Testis (tissue), 3 donors: Measurements from ENCODE around the gene TNRC18. TPM values are rescaled to one million over a fixed set of nuclear protein-coding genes. Genes with fewer than 3 reads are reported as not detected.

Source experiments
- DNase-seq: peaks from one replicate; pipeline ENCODE4 v3.0.0-alpha.2; 2019
- H3K27ac ChIP-seq, 2 donors: fragments of 200-600 bp; sonication (generic); one replicate each; pipeline ENCODE4 v1.5.1; 2019
- H3K27me3 ChIP-seq: fragments of 200-600 bp; sonication (generic); one replicate; pipeline ENCODE4 v1.5.1; 2019
- H3K36me3 ChIP-seq: fragments of 200-600 bp; sonication (generic); one replicate; pipeline ENCODE4 v1.5.1; 2017; ENCODE audit warnings: low read depth; ENCODE audit errors: missing control alignments
- H3K4me1 ChIP-seq: fragments of 200-600 bp; sonication (generic); one replicate; pipeline ENCODE4 v1.5.1; 2019
- H3K4me3 ChIP-seq, 2 donors: fragments of 200-600 bp; sonication (generic); one replicate each; pipeline ENCODE4 v1.5.1; 2017 to 2019
- H3K9me3 ChIP-seq: fragments of 200-600 bp; sonication (generic); one replicate; pipeline ENCODE4 v1.5.1; 2017
- CTCF ChIP-seq, 3 experiments: fragments of 450-650 bp in 2 of 3; fragments of 200-600 bp in 1 of 3; sonication (generic) in 1 of 3; IDR thresholded peaks; one replicate each; pipeline ENCODE4 v1.5.1; 2016 to 2019; ENCODE audit warnings: antibody characterized with exemption in 3 of 3, mild to moderate bottlenecking in 2 of 3, moderate library complexity in 1 of 3
- POLR2A ChIP-seq: fragments of 450-650 bp; IDR thresholded peaks from one replicate; pipeline ENCODE4 v1.6.1; 2017; ENCODE audit warnings: antibody characterized with exemption, mild to moderate bottlenecking, moderate library complexity
- WGBS, 2 donors: methylation state at CpG; one replicate each; pipeline ENCODE4 v1.1.5; 2018; 5-methylcytosine and 5-hydroxymethylcytosine counted together
- intact Hi-C: fragments of 100-400 bp; cut with DNase I; formaldehyde crosslinking; loops from one replicate; pipeline ENCODE4 v1.15.1; 2023; ENCODE audit warnings: low total_unique reads
- polyA plus RNA-seq: library from polyadenylated mRNA; stranded (reverse); fragments of 350-450 nt; fragmentation: Illumina TruSeq; extraction: RNeasy Lipid Tissue Mini Kit (QIAGEN cat#74804); gene quantifications from one replicate; pipeline ENCODE4 v1.2.3, GENCODE V29; 2014; ENCODE audit warnings: low read depth, low replicate concordance; ENCODE audit not compliant: insufficient read depth
- total RNA-seq, 2 donors: library from RNA; depleted of rRNA; stranded (reverse); fragments of >200 nt; gene quantifications; one replicate each; pipeline ENCODE4 v1.2.3, GENCODE V29; 2016

Gene TNRC18
- total and polyA plus RNA-seq, 3 donors from 2014 or later, result 56.2 to 128 (median 117) TPM

GRCh38 chr7:5455581-5456219, 32.1 kb upstream of the TNRC18 start:
- Histone ChIP-seq H3K36me3 (no peaks in the 10 kb centered on the region), H3K27me3 (no peaks in the 10 kb centered on the region), H3K9me3 (no peaks in the 10 kb centered on the region), H3K4me1 (peaks cover 5% of the 10 kb centered on the region), H3K4me3 (no peak overlapping the region), H3K27ac (no peak overlapping the region)
- intact Hi-C loops, result no loop called here
- WGBS, 2 donors, result 86 to 92% methylated on average over 22 of the region's 22 CpGs
- TF ChIP-seq CTCF (IDR thresholded peaks at IDR 0.05), result no peak
- TF ChIP-seq POLR2A, result no peak
- DNase-seq, result no peak

GRCh38 chr7:5455175-5455574, 31.5 kb upstream of the TNRC18 start:
- Histone ChIP-seq H3K27me3 (no peaks in the 10 kb centered on the region), H3K4me1 (peaks cover 5% of the 10 kb centered on the region), H3K27ac (no peak overlapping the region), H3K9me3 (no peaks in the 10 kb centered on the region), H3K36me3 (no peaks in the 10 kb centered on the region), H3K4me3 (no peak overlapping the region)
- no peak for TF ChIP-seq POLR2A
- no peak for TF ChIP-seq CTCF (IDR thresholded peaks at IDR 0.05)
- DNase-seq, result no peak
- intact Hi-C loops, result no loop called here
- WGBS, 2 donors, result 89 to 93% methylated on average over 6 of the region's 6 CpGs

GRCh38 chr7:5454485-5454884, 30.9 kb upstream of the TNRC18 start:
- 90 to 92% methylated on average over 6 to 8 of the region's 8 CpGs for WGBS, 2 donors
- Histone ChIP-seq H3K4me1 (peaks cover 5% of the 10 kb centered on the region), H3K4me3 (no peak overlapping the region), H3K27me3 (no peaks in the 10 kb centered on the region), H3K36me3 (no peaks in the 10 kb centered on the region), H3K9me3 (no peaks in the 10 kb centered on the region), H3K27ac (no peak overlapping the region)
- DNase-seq, result no peak
- intact Hi-C loops, result no loop called here
- no peak for TF ChIP-seq CTCF (IDR thresholded peaks at IDR 0.05)
- TF ChIP-seq POLR2A, result no peak

GRCh38 chr7:5453566-5454075, 30.0 kb upstream of the TNRC18 start:
- no peak overlapping the region for H3K4me3 ChIP-seq
- intact Hi-C loops, result no loop called here
- no peaks in the 10 kb centered on the region for H3K9me3 ChIP-seq
- no peaks in the 10 kb centered on the region for H3K36me3 ChIP-seq
- no peaks in the 10 kb centered on the region for H3K27me3 ChIP-seq
- WGBS, 2 donors, result 82 to 89% methylated on average over 5 of the region's 5 CpGs
- no peak for TF ChIP-seq POLR2A
- no peak for TF ChIP-seq CTCF (IDR thresholded peaks at IDR 0.05)
- no peak overlapping the region for H3K27ac ChIP-seq
- H3K4me1 ChIP-seq, result peaks cover 5% of the 10 kb centered on the region
- no peak for DNase-seq
